ENCODE data around the gene TRAF2. TPM values are rescaled to one million over a fixed set of nuclear protein-coding genes. Genes with fewer than 3 reads are reported as not detected.

TRAF2 gene
- total RNA-seq, 1 experiment from 2014 or later: 20.9 TPM

Other genes with a start within 250 kb of the TRAF2 start
- gene EGFL7, start 223.6 kb upstream of the TRAF2 start, total RNA-seq (2014; rRNA removed; shearing (Covaris generic)): 110 and 127 TPM in 2 replicates
- gene AGPAT2, start 199.1 kb upstream of the TRAF2 start, total RNA-seq (2014; rRNA removed; shearing (Covaris generic)): 79.4 and 88.8 TPM in 2 replicates
- 16.0 and 16.7 TPM in 2 replicates for gene DIPK1B, start 173.9 kb upstream of the TRAF2 start, total RNA-seq (2014; rRNA removed; shearing (Covaris generic))
- gene LCN10, start 143.6 kb upstream of the TRAF2 start, total RNA-seq (2014; rRNA removed; shearing (Covaris generic)): not detected in 2 replicates
- gene LCN6, start 138.0 kb upstream of the TRAF2 start, total RNA-seq (2014; rRNA removed; shearing (Covaris generic)): not detected in 2 replicates
- gene LCN8, start 128.3 kb upstream of the TRAF2 start, total RNA-seq (2014; rRNA removed; shearing (Covaris generic)): not detected in 2 replicates
- not detected in 2 replicates for gene LCN15, start 122.0 kb upstream of the TRAF2 start, total RNA-seq (2014; rRNA removed; shearing (Covaris generic))
- 74.4 and 101 TPM in 2 replicates for gene TMEM141, start 95.2 kb upstream of the TRAF2 start, total RNA-seq (2014; rRNA removed; shearing (Covaris generic))
- gene CCDC183, start 90.2 kb upstream of the TRAF2 start, total RNA-seq (2014; rRNA removed; shearing (Covaris generic)): 0.45 and 0.55 TPM in 2 replicates
- gene RABL6, start 78.6 kb upstream of the TRAF2 start, total RNA-seq (2014; rRNA removed; shearing (Covaris generic)): 138 and 144 TPM in 2 replicates
- gene AJM1, start 44.0 kb upstream of the TRAF2 start, total RNA-seq (2014; rRNA removed; shearing (Covaris generic)): 1.8 and 2.1 TPM in 2 replicates
- gene PHPT1, start 37.1 kb upstream of the TRAF2 start, total RNA-seq (2014; rRNA removed; shearing (Covaris generic)): 119 and 151 TPM in 2 replicates
- gene MAMDC4, start 34.2 kb upstream of the TRAF2 start, total RNA-seq (2014; rRNA removed; shearing (Covaris generic)): 7.3 and 8.0 TPM in 2 replicates
- 882 and 886 TPM in 2 replicates for gene EDF1, start 20.2 kb upstream of the TRAF2 start, total RNA-seq (2014; rRNA removed; shearing (Covaris generic))
- gene FBXW5, start 58.2 kb downstream of the TRAF2 start, total RNA-seq (2014; rRNA removed; shearing (Covaris generic)): 379 and 400 TPM in 2 replicates
- gene C8G, start 58.7 kb downstream of the TRAF2 start, total RNA-seq (2014; rRNA removed; shearing (Covaris generic)): not detected in 2 replicates
- gene LCN12, start 65.8 kb downstream of the TRAF2 start, total RNA-seq (2014; rRNA removed; shearing (Covaris generic)): 0.07 and 2.2 TPM in 2 replicates
- 1.6 TPM in 1 of 2 replicates, not detected in the other for gene PTGDS, start 91.0 kb downstream of the TRAF2 start, total RNA-seq (2014; rRNA removed; shearing (Covaris generic))
- 0.26 TPM in 1 of 2 replicates, not detected in the other for gene LCNL1, start 96.5 kb downstream of the TRAF2 start, total RNA-seq (2014; rRNA removed; shearing (Covaris generic))
- 104 and 109 TPM in 2 replicates for gene PAXX, start 105.9 kb downstream of the TRAF2 start, total RNA-seq (2014; rRNA removed; shearing (Covaris generic))
- 126 and 133 TPM in 2 replicates for gene CLIC3, start 110.1 kb downstream of the TRAF2 start, total RNA-seq (2014; rRNA removed; shearing (Covaris generic))
- 32.3 and 33.5 TPM in 2 replicates for gene ABCA2, start 141.7 kb downstream of the TRAF2 start, total RNA-seq (2014; rRNA removed; shearing (Covaris generic))
- 0.07 TPM in 1 of 2 replicates, not detected in the other for gene FUT7, start 145.6 kb downstream of the TRAF2 start, total RNA-seq (2014; rRNA removed; shearing (Covaris generic))
- gene NPDC1, start 159.7 kb downstream of the TRAF2 start, total RNA-seq (2014; rRNA removed; shearing (Covaris generic)): 47.4 and 49.6 TPM in 2 replicates
- not detected in 2 replicates for gene ENTPD2, start 167.5 kb downstream of the TRAF2 start, total RNA-seq (2014; rRNA removed; shearing (Covaris generic))
- 76.4 and 92.3 TPM in 2 replicates for gene SAPCD2, start 184.0 kb downstream of the TRAF2 start, total RNA-seq (2014; rRNA removed; shearing (Covaris generic))
- gene UAP1L1, start 191.0 kb downstream of the TRAF2 start, total RNA-seq (2014; rRNA removed; shearing (Covaris generic)): 94.6 and 109 TPM in 2 replicates
- 196 and 197 TPM in 2 replicates for gene MAN1B1, start 200.5 kb downstream of the TRAF2 start, total RNA-seq (2014; rRNA removed; shearing (Covaris generic))
- 251 and 263 TPM in 2 replicates for gene DPP7, start 228.2 kb downstream of the TRAF2 start, total RNA-seq (2014; rRNA removed; shearing (Covaris generic))

Measured in A172 (cell line).